Panc1 (cell line): ENCODE results near the gene RPUSD3. TPM values are rescaled to one million over a fixed set of nuclear protein-coding genes. Genes with fewer than 3 reads are reported as not detected.

Experiments
- ATAC-seq: fragments of 200-7000 bp; cut with Tn5 transposase; 2 replicates; pipeline ENCODE4 v1.9.1; 2020; ENCODE audit warnings: mild to moderate bottlenecking, moderate library complexity
- BruUV-seq: library from RNA; stranded (reverse); fragments of 400-500 nt; replicated peaks from 2 replicates; lab custom pipeline; 2021; lab: Mats Ljungman, UMichigan
- CTCF ChIA-PET: fragments of 300-600 bp; sonication (Branson Sonifier 250); formaldehyde crosslinking; loops from one replicate; lab custom pipeline; 2022; ENCODE audit warnings: antibody characterized with exemption; lab: Charles Lee
- POLR2A ChIA-PET: fragments of 300-600 bp; sonication (Branson Sonifier 250); formaldehyde crosslinking; loops from one replicate; lab custom pipeline; 2022; ENCODE audit warnings: antibody characterized with exemption; lab: Charles Lee
- DNase-seq: peaks from one replicate; pipeline ENCODE4 v3.0.0-alpha.2; 2010; ENCODE audit warnings: low read depth, low spot score
- H3K27ac ChIP-seq: 2 replicates; pipeline ENCODE4 v1.5.1; 2011; ENCODE audit warnings: mild to moderate bottlenecking, low read length, inconsistent platforms
- H3K27me3 ChIP-seq: fragments of 200-500 bp; sonication (Bioruptor generic); 2 replicates; pipeline ENCODE4 v1.6.0; 2014; ENCODE audit warnings: low read length, inconsistent platforms; ENCODE audit not compliant: control insufficient read depth, insufficient read depth
- H3K36me3 ChIP-seq: fragments of 200-500 bp; sonication (Bioruptor generic); 2 replicates; pipeline ENCODE4 v1.5.1; 2014; ENCODE audit warnings: inconsistent platforms, mild to moderate bottlenecking, low read length, moderate library complexity; ENCODE audit not compliant: control insufficient read depth, insufficient read depth
- H3K4me1 ChIP-seq: 2 replicates; pipeline ENCODE4 v1.5.1; 2011; ENCODE audit warnings: inconsistent platforms, mild to moderate bottlenecking, low read length, moderate library complexity; ENCODE audit not compliant: control insufficient read depth, insufficient read depth
- H3K4me3 ChIP-seq, 2 experiments: 2 replicates each; pipeline ENCODE4 v1.5.1; 2011 to 2012; ENCODE audit warnings: low read depth in 2 of 2, low read length in 2 of 2, mild to moderate bottlenecking in 2 of 2, inconsistent platforms in 1 of 2, moderate library complexity in 1 of 2
- H3K9me3 ChIP-seq: fragments of 200-500 bp; sonication (Bioruptor generic); 2 replicates; pipeline ENCODE4 v1.5.1; 2014; ENCODE audit warnings: low read depth, mild to moderate bottlenecking, inconsistent platforms, low read length, moderate library complexity; ENCODE audit not compliant: control insufficient read depth, insufficient read depth
- POLR2AphosphoS5 ChIP-seq: IDR thresholded peaks from 2 replicates; pipeline ENCODE4 v1.6.1; 2012; ENCODE audit warnings: mild to moderate bottlenecking, low read depth, low read length, moderate library complexity
- SIN3A ChIP-seq: IDR thresholded peaks from 2 replicates; pipeline ENCODE4 v1.6.1; 2012; ENCODE audit warnings: low read depth, mild to moderate bottlenecking, low read length, moderate library complexity, borderline replicate concordance; ENCODE audit not compliant: insufficient read depth
- TCF7L2 ChIP-seq: IDR thresholded peaks from 2 replicates; pipeline ENCODE4 v1.6.1; 2011; ENCODE audit warnings: mild to moderate bottlenecking, low read depth, low read length, inconsistent platforms
- in situ Hi-C: cut with HindIII; loops from 2 replicates; pipeline ENCODE4 v1.10.0; 2016; ENCODE audit warnings: low sequenced_read_pairs, low pct_unique_long_range_greater_than_20kb
- intact Hi-C: fragments of 100-400 bp; cut with micrococcal nuclease; formaldehyde crosslinking; loops from one replicate; pipeline ENCODE4 v1.10.0; 2022; ENCODE audit not compliant: unreplicated experiment
- total RNA-seq: library from RNA; stranded (reverse); gene quantifications from one replicate; pipeline ENCODE4 v1.2.1, GENCODE V29; 2021; ENCODE audit not compliant: unreplicated experiment
- TF ChIP-seq, protein P1 (sequence below): fragments of 450-650 bp; IDR thresholded peaks from 2 replicates; pipeline ENCODE4 v1.5.1; 2017; ENCODE audit warnings: mild to moderate bottlenecking
- TF ChIP-seq, protein P2 (sequence below), 2 experiments: IDR thresholded peaks; 2 replicates each; pipeline ENCODE4 v1.6.1; 2011 to 2012; ENCODE audit warnings: low read depth in 2 of 2, control low read depth in 1 of 2, low read length in 1 of 2, mild to moderate bottlenecking in 1 of 2, moderate library complexity in 1 of 2; ENCODE audit not compliant: insufficient read depth in 1 of 2

The RPUSD3 gene
- total RNA-seq, 1 experiment from 2014 or later: 40.4 TPM

DNA sequence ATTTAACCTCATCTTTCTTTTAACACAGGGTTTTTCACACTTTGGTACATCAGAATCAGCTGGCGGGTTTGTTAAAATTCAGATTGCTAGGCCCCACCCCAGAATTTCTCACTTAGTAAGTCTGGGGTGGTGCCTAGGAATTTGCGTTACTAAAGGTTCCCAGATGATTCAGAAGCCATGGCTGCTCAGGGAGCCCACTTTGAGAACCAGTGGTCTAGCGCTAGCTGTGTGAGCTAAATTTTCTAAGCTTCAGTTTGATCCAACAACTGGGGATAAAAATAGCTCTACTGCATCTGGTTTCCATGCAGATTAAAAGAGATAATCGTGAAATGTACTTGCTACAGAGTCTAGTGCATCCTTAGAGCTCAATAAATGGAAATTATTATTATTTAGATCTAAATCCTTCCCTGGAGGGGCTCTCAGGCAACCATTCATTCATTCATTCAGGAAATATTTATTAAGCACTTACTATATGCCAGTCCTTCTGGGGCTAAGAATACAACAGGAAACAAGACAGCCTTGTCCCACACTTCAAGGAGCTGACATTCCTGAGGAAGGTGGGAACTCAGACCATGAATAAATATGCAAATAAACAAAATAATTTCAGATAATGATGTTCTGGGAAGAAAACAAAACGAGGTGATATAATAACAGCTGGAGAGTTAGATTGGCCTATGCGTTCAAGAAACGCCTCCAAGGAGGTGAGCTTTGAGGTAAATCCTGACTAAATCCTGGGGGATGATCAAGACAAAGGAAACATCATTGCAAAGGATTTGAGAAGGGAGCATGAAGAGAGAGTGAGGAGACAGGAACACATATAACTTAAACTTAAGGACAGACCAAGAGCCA, 40.1 kb upstream of the RPUSD3 start:
- Histone ChIP-seq H3K9me3 (no peaks in the 10 kb centered on the region), H3K4me3 (no peak overlapping the region), H3K27me3 (no peaks in the 10 kb centered on the region), H3K36me3 (no peaks in the 10 kb centered on the region), H3K4me1 (peaks cover 12% of the 10 kb centered on the region), H3K27ac (0 out of 2 replicates have a peak overlapping the region, but pooled peaks have one; percentile 48)
- POLR2A ChIA-PET: no interaction called here
- ATAC-seq (0 out of 2 replicates have a peak, but pooled peaks have one; percentile 14), DNase-seq (no peak)
- TF ChIP-seq, protein P1, sequence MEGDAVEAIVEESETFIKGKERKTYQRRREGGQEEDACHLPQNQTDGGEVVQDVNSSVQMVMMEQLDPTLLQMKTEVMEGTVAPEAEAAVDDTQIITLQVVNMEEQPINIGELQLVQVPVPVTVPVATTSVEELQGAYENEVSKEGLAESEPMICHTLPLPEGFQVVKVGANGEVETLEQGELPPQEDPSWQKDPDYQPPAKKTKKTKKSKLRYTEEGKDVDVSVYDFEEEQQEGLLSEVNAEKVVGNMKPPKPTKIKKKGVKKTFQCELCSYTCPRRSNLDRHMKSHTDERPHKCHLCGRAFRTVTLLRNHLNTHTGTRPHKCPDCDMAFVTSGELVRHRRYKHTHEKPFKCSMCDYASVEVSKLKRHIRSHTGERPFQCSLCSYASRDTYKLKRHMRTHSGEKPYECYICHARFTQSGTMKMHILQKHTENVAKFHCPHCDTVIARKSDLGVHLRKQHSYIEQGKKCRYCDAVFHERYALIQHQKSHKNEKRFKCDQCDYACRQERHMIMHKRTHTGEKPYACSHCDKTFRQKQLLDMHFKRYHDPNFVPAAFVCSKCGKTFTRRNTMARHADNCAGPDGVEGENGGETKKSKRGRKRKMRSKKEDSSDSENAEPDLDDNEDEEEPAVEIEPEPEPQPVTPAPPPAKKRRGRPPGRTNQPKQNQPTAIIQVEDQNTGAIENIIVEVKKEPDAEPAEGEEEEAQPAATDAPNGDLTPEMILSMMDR: no peak
- TF ChIP-seq POLR2AphosphoS5 (no peak), SIN3A (no peak), TCF7L2 (no peak)
- TF ChIP-seq, protein P2, sequence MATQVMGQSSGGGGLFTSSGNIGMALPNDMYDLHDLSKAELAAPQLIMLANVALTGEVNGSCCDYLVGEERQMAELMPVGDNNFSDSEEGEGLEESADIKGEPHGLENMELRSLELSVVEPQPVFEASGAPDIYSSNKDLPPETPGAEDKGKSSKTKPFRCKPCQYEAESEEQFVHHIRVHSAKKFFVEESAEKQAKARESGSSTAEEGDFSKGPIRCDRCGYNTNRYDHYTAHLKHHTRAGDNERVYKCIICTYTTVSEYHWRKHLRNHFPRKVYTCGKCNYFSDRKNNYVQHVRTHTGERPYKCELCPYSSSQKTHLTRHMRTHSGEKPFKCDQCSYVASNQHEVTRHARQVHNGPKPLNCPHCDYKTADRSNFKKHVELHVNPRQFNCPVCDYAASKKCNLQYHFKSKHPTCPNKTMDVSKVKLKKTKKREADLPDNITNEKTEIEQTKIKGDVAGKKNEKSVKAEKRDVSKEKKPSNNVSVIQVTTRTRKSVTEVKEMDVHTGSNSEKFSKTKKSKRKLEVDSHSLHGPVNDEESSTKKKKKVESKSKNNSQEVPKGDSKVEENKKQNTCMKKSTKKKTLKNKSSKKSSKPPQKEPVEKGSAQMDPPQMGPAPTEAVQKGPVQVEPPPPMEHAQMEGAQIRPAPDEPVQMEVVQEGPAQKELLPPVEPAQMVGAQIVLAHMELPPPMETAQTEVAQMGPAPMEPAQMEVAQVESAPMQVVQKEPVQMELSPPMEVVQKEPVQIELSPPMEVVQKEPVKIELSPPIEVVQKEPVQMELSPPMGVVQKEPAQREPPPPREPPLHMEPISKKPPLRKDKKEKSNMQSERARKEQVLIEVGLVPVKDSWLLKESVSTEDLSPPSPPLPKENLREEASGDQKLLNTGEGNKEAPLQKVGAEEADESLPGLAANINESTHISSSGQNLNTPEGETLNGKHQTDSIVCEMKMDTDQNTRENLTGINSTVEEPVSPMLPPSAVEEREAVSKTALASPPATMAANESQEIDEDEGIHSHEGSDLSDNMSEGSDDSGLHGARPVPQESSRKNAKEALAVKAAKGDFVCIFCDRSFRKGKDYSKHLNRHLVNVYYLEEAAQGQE (IDR thresholded peaks at IDR 0.05; ENCODE audit: insufficient read depth in 1 of 2, low read depth in 2 of 2, low read length in 1 of 2): no peak
- in situ Hi-C loops: no loop called here
- intact Hi-C loops: no loop called here
- CTCF ChIA-PET: interaction anchor here (0.6 kb wide), 1 partner anchor 32 kb away, joined by 5 read pairs; no protein-coding TSS in a partner anchor
- no TSS peak for BruUV-seq

DNA sequence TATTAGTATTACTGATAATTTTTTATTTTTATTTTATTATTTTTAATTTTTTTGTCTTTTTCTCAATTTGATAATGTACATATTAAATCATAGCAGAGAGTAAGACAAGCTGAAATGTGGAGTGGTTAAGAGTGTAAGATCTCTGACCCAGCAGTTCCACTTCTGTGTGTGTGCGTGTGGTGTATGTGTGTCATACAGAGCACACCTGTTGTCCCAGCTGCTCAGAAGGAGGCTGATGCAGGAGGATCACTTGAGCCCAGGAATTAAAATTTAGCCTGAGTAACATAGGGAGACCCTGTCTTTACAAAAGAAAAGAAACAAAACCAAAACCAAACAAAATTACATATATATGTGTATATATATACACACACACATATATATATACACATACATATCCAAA, 37.6 kb upstream of the RPUSD3 start:
- BruUV-seq: no TSS peak
- Histone ChIP-seq H3K27me3 (no peaks in the 10 kb centered on the region), H3K36me3 (no peaks in the 10 kb centered on the region), H3K4me3 (no peak overlapping the region), H3K9me3 (no peaks in the 10 kb centered on the region), H3K4me1 (peaks cover 12% of the 10 kb centered on the region), H3K27ac (no peak overlapping the region)
- CTCF ChIA-PET: no interaction called here
- TF ChIP-seq, protein P2 (IDR thresholded peaks at IDR 0.05; ENCODE audit: insufficient read depth in 1 of 2, low read depth in 2 of 2, low read length in 1 of 2): no peak
- TF ChIP-seq TCF7L2 (no peak), POLR2AphosphoS5 (no peak), SIN3A (no peak)
- POLR2A ChIA-PET: interaction anchor here (1.1 kb wide), 1 partner anchor 50 kb away, joined by 5 read pairs; no protein-coding TSS in a partner anchor
- intact Hi-C loops: no loop called here
- no peak for DNase-seq
- ATAC-seq: no peak
- in situ Hi-C loops: no loop called here
